Neutrophil (primary cell): ENCODE data around the gene RNF14.

Source experiments
- H3K27ac ChIP-seq: fragments of 200-600 bp; sonication (generic); 2 replicates; pipeline ENCODE4 v1.5.1; 2016; ENCODE audit warnings: mild to moderate bottlenecking, moderate library complexity
- H3K27me3 ChIP-seq: fragments of 200-600 bp; sonication (generic); 2 replicates; pipeline ENCODE4 v1.6.0; 2016; ENCODE audit warnings: mild to moderate bottlenecking
- H3K36me3 ChIP-seq: fragments of 200-600 bp; sonication (generic); 2 replicates; pipeline ENCODE4 v1.5.1; 2017
- H3K4me1 ChIP-seq, 2 experiments: fragments of 200-600 bp in 1 of 2; sonication (generic) in 1 of 2; 1 replicate in 1 of 2; 2 replicates in 1 of 2; pipeline versions ENCODE4 v1.5.1 to v1.6.1; 2013 to 2016; ENCODE audit warnings: low read depth in 1 of 2, low read length in 1 of 2, mild to moderate bottlenecking in 1 of 2, moderate library complexity in 1 of 2; ENCODE audit not compliant: control insufficient read depth in 1 of 2, insufficient read depth in 1 of 2
- H3K4me3 ChIP-seq, 2 experiments: fragments of 200-600 bp in 1 of 2; sonication (generic) in 1 of 2; 1 replicate in 1 of 2; 2 replicates in 1 of 2; pipeline ENCODE4 v1.5.1; 2013 to 2016; ENCODE audit warnings: low read depth in 1 of 2, low read length in 1 of 2, mild to moderate bottlenecking in 1 of 2, moderate library complexity in 1 of 2
- H3K9me3 ChIP-seq: fragments of 200-600 bp; sonication (generic); 2 replicates; pipeline ENCODE4 v1.5.1; 2016
- CTCF ChIP-seq: fragments of 200-600 bp; sonication (generic); IDR thresholded peaks from 2 replicates; pipeline ENCODE4 v1.5.1; 2016; ENCODE audit warnings: antibody characterized with exemption

Gene RNF14

GRCh38 chr5:141997358-141997960, 28.6 kb downstream of the RNF14 start:
- no peak for TF ChIP-seq CTCF
- Histone ChIP-seq H3K36me3 (peaks cover 37% of the 10 kb centered on the region), H3K4me1 (no peaks in the 10 kb centered on the region), H3K9me3 (no peaks in the 10 kb centered on the region), H3K27me3 (no peaks in the 10 kb centered on the region), H3K4me3 (no peak overlapping the region), H3K27ac (no peak overlapping the region)

GRCh38 chr5:142000173-142000572, 31.3 kb downstream of the RNF14 start:
- no peaks in the 10 kb centered on the region for H3K4me1 ChIP-seq
- no peaks in the 10 kb centered on the region for H3K27me3 ChIP-seq
- H3K9me3 ChIP-seq, result no peaks in the 10 kb centered on the region
- TF ChIP-seq CTCF, result no peak
- H3K4me3 ChIP-seq, result no peak overlapping the region
- peaks cover 41% of the 10 kb centered on the region for H3K36me3 ChIP-seq
- H3K27ac ChIP-seq, result no peak overlapping the region

DNA sequence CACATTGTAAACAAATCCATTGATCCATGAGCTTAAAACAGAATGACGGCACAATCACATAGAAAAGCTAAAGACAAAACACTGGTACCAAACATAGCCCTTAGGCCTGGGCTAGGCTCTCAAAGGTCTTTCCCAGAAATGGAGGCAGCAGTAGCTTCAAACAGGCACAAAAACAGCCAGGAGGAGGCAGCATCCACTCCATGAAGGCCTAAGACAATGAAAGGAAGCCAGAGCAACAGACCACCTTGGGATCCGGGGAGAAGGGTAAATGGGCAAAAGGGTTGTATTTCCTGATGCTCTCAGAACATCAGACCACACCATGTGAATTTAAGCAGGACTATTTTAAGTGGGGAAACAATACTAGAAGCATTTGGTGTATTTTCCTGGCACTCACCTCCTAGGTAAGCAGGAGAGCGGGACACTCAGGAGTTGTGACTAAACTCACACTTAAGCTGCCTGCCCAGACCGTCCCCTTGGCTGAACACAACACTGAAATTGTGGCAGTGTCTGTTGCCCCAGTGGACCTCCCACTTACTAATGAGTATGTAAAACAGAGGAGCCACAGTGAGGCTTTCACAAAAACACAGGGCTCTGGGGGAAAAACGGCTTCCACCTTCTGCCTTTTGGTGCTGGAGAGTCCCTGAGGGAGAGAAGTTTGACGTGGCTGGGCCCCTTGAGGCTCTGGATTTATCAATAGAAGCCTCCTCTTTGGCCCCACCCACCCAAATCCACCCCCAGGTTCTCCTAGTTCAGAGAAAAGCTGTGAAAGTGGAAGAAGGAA, 32.0 kb downstream of the RNF14 start:
- Histone ChIP-seq H3K4me3 (no peak overlapping the region), H3K27me3 (no peaks in the 10 kb centered on the region), H3K36me3 (peaks cover 48% of the 10 kb centered on the region), H3K9me3 (no peaks in the 10 kb centered on the region), H3K4me1 (no peaks in the 10 kb centered on the region), H3K27ac (no peak overlapping the region)
- TF ChIP-seq CTCF, result no peak

DNA sequence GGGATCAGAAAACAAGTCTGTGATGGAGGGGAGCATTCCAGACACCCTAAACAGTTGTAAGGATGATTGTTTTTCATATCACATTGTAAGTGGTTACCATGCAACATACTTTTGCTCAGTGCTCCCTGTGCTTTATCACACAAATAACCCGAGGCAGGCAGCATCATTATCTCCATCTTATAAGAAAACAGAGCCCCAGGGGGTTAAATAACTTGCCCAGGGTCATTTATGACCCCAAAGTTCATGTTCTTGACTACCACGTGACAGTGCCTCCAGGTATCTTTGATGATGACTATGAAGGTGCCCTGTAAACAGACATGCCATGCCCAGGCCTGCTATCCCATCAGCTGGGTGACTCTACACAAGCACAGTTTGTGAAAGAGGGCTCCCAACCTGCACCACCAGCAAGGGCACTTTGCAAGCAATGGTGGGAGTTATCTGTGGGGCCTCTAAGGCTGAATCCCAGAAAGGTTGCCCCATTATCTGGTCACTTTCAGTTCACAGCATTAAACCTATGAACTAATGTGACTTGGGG, 34.4 kb downstream of the RNF14 start:
- TF ChIP-seq CTCF, result no peak
- Histone ChIP-seq H3K4me1 (peaks cover 4 to 7% of the 10 kb centered on the region in 2 experiments), H3K4me3 (no peak overlapping the region), H3K27ac (no peak overlapping the region), H3K27me3 (no peaks in the 10 kb centered on the region), H3K9me3 (no peaks in the 10 kb centered on the region), H3K36me3 (peaks cover 54% of the 10 kb centered on the region)

GRCh38 chr5:142006363-142007236, 37.7 kb downstream of the RNF14 start:
- Histone ChIP-seq H3K27ac (peak overlapping the region; percentile 8), H3K9me3 (no peaks in the 10 kb centered on the region), H3K4me3 (no peak overlapping the region), H3K27me3 (no peaks in the 10 kb centered on the region), H3K4me1 (peaks cover 4 to 7% of the 10 kb centered on the region in 2 experiments), H3K36me3 (peaks cover 44% of the 10 kb centered on the region)
- no peak for TF ChIP-seq CTCF
